GM21723 (cell line): ENCODE results near the gene CGB5.
"Not testable (repeated sequence)": the region's sequence is repeated elsewhere in the genome, so short reads cannot be mapped to it uniquely, and the experiment has no call there.

ENCODE experiments used
- ATAC-seq: cut with Tn5 transposase; IDR thresholded peaks from one replicate; pipeline ENCODE4 v1.9.1; 2021; ENCODE audit warnings: mild to moderate bottlenecking, moderate library complexity; ENCODE audit not compliant: unreplicated experiment

Gene CGB5

DNA sequence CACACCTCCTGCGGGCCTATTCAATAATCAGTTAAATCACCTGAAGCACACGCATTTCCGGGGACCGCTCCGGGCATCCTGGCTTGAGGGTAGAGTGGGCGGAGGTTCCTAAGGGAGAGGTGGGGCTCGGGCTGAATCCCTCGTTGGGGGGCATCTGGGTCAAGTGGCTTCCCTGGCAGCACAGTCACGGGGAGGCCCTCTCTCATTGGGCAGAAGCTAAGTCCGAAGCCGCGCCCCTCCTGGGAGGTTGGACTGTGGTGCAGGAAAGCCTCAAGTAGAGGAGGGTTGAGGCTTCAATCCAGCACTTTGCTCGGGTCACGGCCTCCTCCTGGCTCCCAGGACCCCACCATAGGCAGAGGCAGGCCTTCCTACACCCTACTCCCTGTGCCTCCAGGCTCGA is at the start of gene CGB5:
TSS of gene CGB5 (plus strand) at position 301 of the 400 bp plus-strand sequence. CDS start 362 bp downstream, outside the sequence.
- ATAC-seq = not testable (repeated sequence)

DNA sequence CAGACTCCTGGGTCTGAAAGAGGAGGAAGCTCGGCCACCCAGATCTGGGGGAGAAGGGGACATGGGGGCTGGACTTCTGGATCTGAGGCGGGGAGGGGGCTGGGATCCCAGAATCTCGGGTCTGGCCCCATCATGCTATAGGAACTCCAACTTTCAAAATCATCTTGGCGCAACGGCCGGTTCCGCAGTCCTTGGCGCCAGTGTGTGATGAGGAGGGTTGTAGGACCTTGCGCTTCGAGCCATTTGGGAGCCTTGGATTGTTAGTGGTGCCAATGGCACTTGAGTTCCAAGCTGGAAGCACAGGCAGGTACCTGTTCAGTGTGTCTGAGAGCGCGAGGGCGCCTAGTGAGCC is 49.6 kb upstream of the CGB5 start:
- no peak for ATAC-seq

DNA sequence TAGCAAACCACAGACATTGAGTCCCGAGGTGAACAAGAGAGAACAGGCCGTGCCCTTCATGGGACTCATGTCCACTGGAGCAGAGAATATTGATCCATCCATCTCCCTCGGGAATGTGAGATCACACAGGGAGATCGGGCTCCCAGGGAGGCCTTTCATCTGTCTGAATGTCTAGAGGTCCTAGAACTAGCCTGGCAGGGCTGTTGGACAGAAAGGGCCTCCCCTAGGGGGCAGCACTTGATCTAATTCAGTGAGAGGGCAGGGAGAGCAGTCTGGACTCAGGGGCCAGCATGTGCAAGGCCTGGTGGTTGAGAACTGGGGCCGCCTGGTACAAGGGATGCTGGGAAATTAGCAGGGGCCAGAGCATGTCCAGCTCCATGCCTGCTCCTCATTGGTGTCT is 45.7 kb upstream of the CGB5 start:
- no peak for ATAC-seq

DNA sequence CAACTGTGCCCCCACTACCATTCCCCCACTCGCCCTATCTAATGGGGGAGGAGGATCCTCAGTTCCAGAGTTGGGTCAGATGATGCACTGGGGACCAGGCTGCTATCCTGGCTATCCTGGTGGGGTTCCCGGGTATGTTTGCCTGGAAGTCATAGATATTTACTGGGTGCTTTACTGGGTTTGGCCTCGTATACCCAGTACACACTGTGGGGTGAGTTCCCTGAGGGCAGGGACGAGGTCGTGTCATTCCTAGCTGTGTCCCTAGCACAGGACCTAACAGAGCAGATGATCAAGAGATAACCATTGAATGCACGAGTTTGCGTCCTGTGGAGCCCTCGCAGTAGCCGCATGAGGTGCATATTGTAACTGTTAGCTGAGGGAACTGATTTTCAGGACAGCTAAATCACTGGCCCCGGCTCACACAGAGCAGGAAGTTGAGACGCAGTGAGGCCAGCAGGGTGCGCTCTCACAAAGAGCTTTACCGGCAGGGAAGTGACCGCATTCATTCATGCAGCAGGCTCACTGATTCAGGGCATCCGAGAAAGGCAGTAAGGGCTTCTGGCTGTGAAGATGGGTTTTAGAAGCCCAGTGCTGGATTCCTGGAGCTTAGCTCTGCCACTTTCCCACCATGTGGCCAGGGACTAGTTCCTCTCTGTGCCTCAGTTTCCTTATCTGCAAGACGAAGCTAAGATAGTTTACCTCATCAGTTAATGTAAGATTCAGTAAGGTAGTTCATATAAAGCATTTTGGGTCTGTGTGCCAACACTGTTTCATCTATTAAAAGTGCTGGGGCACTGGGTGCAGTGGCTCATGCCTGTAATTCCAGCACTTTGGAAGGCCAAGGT is 43.9 kb upstream of the CGB5 start:
- ATAC-seq = no peak

DNA sequence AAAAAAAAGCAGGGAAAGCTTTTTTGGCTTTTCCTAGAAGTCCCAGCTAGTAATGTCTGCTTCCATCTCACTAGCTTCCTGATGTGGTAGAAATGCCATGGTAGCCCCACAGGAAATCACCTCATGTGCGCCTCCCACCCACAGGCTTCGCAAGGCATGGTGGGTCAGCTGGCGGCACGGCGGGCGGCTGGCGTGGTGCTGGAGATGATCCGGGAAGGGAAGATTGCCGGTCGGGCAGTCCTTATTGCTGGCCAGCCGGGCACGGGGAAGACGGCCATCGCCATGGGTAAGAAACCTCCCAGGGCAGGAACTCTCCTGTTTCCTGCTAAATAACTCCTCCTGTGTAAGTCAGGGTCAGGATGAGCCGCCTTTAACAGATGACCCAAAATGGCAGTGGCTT is 39.5 kb upstream of the CGB5 start:
- ATAC-seq = no peak

DNA sequence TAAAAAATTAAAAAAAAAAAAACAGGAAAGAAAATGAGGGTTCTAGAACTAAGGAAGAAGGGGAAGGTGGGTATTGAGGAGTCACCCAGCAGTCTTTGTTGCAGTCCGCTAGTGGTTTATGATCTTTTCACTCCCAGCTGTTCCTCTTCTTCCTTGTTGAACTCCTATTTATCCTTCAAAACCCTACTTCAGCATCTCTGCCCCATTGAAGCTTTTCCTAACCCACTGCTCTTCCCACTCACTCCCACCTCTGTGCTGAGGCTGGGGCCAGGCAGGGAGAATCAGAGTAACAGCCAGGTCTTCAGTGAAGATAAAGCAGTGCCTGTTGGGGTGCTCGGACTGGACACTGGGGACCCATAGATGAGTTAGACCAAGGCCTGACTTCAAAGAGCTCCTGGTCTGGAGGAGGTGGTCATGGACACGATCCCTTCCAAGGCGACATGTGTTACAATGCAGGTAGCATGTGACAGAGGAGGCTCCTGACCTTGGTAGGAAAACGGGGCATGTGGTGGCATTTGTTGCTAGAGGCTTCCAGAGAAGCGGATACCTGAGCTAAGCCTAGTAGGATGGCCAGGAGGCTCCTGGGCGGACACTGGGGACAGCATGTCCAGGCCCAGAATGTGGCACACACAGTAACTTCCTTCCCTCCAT is 38.6 kb upstream of the CGB5 start:
- ATAC-seq = no peak

DNA sequence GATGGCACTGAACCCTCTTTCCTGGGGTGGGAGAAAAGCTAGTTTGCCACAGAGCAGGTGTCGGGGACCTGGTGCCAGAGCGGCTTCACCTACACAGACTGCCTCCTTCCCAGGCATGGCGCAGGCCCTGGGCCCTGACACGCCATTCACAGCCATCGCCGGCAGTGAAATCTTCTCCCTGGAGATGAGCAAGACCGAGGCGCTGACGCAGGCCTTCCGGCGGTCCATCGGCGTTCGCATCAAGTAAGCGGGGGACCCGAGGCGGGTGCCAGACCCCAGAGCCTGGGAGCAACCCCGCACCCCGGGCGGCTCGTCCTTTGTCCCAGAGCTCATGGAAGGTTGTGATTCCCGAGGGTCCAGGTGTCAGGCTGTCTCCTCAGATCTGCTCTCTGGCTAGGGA is 36.7 kb upstream of the CGB5 start:
- no peak for ATAC-seq

DNA sequence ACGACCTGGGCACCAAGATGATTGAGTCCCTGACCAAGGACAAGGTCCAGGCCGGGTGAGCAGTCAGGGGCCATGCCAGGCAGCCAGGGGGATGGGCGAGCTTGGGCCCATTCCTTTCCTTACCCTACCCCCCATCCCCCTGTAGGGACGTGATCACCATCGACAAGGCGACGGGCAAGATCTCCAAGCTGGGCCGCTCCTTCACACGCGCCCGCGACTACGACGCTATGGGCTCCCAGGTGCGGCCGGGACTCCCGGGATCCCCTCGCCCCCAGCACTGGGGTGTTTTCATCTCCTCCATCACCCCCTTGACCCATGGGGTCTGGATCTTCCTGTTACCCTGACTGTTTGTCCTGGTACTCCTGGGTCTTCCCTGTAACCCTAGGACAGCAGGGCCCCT is 33.8 kb upstream of the CGB5 start:
- ATAC-seq = no peak

DNA sequence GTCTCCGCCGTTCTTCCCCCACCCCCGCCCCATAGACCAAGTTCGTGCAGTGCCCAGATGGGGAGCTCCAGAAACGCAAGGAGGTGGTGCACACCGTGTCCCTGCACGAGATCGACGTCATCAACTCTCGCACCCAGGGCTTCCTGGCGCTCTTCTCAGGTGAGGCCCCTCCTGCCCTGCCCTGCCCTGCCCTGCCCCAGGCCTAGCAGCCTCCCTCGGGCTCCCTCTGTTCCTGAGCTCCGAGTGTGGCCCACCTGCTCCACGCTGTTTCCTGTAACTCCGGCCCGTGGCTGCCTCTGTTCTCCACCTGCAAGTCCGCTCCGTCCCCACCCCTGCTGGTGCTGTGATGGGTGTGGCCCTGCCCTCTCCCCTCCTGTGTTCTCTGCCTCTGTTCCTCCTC is 33.2 kb upstream of the CGB5 start:
- no peak for ATAC-seq

DNA sequence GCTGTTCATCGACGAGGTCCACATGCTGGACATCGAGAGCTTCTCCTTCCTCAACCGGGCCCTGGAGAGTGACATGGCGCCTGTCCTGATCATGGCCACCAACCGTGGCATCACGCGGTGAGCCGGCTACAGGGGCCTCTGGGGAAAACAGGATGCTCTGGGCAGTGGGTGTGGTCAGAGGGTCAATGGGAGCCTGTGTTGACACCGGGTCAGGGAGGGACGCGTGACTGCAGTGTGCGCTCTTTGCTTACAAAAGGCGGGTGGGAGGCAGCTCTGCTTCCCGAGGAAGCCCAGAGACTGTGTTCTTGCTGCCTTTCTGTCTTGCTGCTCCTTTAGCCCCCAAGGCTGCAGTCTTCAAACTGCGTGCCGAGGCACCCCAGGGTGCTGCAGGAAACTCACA is 32.5 kb upstream of the CGB5 start:
- no peak for ATAC-seq

DNA sequence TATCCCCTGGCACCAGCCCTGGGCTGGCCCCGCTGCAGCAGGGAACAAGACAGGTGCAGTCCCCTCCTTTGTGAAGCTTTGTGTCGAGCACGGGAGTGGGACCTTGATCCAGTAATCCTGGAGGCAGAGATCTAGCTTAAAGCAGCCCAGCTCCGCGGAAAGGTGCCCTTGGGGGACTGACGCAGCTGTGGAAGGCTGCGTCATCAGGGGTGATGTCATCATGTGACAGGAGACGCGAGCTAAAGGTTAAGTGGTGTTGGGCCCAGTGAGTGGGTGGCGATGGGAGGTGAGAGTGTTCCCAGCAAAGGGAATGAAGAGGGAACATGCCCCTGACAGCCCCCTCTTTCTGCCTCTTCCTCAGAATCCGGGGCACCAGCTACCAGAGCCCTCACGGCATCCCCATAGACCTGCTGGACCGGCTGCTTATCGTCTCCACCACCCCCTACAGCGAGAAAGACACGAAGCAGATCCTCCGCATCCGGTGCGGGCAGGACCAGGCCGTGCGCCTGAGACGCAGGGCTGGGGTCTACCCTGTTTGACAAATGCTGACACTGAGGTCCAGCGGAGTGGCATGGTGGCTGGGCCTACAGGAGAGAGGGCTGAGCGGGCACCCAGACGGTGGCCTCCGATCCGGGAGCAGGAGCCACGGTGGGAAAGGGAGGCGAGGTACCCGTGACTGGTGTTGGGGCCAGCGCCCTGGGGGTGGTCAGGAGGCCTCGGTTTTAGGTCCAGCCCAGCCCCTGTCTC is 29.4 kb upstream of the CGB5 start:
- no peak for ATAC-seq

DNA sequence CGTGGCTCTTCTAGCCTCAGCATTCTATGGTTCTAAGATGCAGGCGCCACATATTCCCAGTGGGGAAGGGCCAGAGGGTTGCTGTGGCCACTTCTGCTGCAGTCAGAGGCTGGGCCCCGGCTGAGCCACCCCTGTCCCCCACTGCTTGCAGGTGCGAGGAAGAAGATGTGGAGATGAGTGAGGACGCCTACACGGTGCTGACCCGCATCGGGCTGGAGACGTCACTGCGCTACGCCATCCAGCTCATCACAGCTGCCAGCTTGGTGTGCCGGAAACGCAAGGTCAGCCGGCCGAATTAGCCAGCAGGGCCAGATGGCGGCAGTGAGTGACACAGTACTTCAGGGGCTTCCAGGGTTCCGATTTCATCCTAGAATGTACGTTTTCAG is 28.8 kb upstream of the CGB5 start:
- no peak for ATAC-seq

DNA sequence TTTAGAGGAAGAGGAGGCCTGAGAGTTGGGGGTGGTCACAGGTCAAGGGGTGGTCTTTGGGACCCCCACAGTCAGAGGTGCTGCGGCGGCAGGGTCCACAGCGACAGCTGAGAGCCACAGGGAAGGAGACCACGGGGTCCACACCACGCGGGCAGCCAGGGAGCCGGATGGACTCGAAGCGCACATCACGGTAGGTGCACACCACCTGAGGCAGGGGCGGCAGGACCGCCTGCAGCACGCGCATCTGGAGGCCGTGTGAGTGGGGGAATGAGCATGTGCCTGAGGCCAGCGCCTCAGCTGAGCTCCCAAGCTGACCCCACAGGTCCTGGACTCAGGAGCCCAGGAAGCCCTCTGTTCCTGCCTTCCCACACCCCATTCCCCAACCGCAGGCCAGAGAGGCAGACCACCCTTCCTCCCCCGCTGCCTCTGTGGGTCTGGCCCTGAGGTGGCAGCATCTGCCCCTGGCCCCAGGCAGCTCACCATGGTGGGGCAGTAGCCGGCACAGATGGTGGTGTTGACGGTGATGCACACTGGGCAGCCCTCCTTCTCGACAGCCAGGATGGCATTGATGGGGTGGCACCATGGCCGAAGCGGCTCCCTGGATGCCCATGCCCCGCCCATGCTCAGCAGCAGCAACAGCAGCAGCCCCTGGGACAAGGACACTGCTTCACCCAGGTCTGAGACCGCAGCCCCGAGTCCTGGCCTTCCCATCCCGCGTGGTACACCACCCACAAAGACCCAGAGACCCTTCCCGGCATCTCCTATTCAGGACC is 27.4 kb upstream of the CGB5 start:
- no peak for ATAC-seq

DNA sequence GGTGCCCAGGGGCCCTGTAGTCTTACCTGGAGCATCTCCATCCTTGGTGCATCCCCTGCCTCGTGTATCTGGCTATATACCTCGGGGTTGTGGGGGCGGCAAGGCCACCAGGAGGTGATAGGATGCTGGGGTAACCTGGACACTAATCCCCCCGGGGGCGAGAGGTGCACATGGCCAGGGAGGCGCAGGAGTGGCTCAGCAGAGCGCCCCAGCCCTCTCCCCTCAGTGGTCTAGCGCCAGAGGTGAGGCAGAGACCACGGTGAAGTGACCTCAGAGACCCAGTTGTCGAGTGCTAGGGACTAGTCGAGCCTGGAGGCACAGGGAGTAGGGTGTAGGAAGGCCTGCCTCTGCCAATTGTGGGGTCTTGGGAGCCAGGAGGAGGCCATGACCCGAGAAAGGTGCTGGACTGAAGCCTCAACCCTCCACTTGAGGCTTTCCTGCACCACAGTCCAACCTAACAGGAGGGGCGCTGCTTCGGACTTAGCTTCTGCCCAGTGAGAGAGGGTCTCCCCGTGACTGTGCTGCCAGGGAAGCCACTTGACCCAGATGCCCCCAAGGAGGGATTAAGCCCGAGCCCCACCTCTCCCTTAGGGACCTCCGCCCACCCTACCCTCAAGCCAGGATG is 26.5 kb upstream of the CGB5 start, which contains the start of gene LHB:
TSS of gene LHB (minus strand) at position 51 of the 625 bp plus-strand sequence. CDS start at position 41, 10 bp downstream.
- ATAC-seq = no peak

DNA sequence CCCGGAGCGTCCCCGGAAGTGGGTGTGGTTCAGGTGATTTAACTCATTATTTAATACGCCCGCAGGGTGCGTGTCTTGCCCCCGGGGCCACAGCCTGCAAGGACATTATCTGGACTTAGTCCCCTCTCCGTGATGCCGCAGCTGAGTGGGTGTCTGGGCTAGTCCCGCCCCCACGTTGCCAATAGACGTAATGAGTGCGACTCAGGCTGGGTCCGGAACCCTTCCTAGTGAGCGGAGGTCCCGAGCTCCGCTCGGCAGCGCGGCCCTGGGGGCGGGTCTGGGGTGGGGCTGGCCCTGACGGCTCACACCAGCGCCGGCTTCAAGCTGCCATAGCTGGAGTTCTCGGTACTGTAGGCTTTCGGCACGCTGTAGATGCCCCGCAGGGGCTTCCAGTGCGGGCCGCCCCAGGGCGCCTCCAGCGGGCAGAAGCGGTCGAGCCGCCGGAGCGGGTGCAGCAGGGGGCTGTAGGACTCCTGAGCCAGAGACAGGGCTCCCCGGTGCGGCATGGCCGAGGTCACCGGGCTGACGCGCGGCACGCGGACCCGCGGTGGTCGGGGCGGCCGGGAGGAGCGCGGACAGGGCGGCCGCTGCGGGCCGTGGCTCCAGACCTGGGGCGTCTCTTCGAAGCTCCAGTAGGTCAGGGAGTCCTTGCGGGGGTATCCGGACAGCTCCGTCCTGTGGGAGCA is 25.8 kb upstream of the CGB5 start:
- no peak for ATAC-seq

DNA sequence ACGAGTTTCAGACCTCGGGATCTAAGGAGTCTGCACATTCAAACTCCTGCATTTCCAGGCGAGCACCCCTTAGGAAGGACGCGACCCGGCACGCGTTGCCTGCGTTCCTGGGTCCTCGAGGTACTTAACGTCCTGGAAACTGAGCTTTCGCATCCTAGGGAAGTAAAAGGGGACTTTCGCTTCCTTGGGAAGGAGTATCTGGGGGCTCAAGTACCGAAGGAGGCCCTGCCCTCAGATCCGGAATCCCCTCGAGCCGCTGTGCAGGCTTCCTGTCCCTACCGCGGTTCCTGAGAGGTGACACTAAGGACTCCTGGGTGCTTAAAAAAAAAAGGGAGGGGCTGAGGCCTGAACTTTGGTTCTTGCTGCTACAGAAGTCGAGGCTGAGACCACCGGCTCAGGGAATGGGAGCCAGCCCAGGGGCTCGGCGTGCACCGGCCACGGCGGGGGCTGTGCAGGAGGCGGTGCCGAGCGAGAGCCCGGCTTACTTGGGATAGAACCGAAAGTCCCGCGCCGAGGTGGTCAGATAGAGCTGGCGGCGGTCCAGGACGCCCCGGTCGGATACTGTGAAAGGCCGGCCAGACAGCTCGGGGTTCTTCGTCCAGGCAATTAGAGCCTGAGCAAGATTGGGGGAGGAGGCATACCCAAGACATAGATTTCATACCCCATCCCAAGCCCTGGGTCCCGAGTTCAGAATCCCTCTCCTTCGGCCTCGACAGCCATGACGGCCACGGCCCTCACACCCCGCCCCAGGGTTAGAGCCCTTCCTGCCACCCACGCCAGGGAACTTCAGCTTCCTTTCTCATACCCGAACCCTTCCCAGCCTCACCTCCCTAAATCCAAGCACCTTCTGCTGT is 25.0 kb upstream of the CGB5 start:
- ATAC-seq = not testable (repeated sequence)

DNA sequence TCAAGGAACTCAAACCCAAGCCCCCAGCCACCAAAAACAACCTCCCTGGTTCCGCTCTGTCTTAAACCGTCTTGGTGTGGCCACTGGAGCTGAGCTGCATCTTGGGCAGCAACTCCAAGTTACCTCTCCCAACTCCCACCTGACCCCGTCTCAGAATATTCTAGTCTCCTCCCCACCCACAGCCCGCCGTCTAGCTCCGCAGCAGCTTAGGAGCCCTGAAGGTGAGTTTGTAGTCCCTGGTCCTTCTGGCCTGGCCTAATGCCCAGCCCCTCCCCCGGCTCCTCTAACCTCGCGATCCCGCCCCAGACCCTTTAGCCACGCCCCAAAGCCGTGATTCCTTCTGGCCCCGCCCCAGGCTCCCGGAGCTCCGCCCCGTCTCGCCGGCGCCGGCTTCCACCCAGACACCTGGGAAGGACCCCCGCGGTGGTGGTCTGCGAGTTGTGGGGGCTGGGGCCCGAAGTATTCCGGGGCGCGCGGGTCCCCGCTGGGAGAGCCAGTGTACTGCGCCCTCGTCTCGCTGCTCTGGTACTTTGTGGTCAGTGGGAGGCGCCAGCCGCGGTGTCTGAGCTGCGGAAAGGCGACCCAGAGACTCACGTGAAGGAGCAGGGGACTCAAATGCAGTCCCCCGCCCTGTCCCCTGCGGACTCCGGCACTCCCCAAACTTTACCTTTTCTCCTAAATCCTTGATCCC is 24.3 kb upstream of the CGB5 start:
- ATAC-seq = no peak

DNA sequence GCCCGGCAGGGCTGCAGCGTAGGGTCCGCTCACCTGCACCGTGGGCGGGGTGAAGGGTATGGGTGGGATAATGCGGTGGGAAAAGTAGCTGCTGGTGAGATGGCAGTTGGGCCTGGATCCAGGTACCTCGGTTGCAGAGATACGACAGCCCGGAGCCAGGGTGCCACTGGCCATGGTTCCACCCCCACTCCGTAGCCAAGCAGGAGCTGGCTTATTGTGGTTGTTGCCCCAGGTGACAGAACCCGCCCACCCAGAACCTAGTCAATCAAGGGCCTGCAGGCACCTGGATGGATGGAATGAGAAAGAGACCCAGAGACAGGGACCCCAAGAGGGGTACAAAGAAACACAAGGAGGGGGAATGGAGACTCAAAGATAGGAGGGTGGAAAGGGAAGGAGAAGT is 23.3 kb upstream of the CGB5 start:
- no peak for ATAC-seq
